GM04504 (cell line): Measurements from ENCODE around the gene PLEKHA7.
A peak's percentile ranks its signal among the peaks of the same experiment; 100 is the strongest.
"Not testable (repeated sequence)": the region's sequence is repeated elsewhere in the genome, so short reads cannot be mapped to it uniquely, and the experiment has no call there.

Experiments
- DNase-seq: peaks from one replicate; pipeline ENCODE4 v3.0.0-alpha.2; 2012; ENCODE audit warnings: low read depth

Gene PLEKHA7

DNA sequence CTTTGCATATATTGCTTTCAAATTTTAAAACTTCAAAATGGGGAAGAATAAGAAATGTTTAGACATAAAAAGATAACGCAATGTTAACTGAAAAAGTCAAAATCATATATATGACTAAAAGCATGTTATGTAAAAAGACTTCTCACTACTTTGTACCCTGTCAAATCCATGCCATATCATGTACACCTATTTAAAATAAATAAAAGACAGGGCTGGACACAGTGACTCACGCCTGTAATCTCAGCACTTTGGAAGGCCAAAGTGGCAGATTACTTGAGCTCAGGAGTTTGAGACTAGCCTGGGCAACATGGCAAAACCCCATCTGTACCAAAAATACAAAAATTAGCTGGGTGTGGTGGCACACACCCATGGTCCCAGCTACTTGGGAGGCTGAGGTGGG is 109.5 kb downstream of the PLEKHA7 start:
- not testable (repeated sequence) for DNase-seq

DNA sequence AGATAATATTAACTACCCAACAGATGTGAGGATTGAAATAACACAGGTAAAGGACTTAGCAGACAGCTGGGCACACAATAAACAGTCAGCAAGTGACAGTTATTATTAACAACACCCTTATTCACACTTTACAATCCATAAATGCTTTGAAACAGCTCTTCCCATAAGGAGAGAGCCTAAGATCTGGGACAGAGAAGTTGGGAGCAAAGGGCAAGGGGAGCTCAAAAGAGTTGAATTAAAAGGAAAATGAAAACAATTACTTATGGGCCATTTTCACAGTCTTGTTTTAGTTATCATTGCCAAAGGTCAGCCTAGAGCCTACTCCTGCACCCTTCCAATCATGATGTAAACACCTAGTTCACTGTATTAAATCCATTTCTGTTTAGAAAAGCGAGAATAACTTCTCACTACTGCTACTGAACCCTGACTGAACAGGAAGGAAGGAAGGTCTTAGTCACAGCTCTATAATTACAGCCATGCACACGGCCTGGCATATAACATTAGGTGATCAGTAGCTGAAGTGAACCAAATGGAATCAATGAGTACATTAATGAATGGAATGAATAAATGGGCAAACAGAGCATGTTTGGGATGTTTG is 111.3 kb downstream of the PLEKHA7 start:
- DNase-seq: no peak

- DNase-seq: no peak
Observed at GRCh38 chr11:16902182-16902581, 112.0 kb downstream of the PLEKHA7 start.

GRCh38 chr11:16900491-16900890 is 113.7 kb downstream of the PLEKHA7 start:
- no peak for DNase-seq

DNA sequence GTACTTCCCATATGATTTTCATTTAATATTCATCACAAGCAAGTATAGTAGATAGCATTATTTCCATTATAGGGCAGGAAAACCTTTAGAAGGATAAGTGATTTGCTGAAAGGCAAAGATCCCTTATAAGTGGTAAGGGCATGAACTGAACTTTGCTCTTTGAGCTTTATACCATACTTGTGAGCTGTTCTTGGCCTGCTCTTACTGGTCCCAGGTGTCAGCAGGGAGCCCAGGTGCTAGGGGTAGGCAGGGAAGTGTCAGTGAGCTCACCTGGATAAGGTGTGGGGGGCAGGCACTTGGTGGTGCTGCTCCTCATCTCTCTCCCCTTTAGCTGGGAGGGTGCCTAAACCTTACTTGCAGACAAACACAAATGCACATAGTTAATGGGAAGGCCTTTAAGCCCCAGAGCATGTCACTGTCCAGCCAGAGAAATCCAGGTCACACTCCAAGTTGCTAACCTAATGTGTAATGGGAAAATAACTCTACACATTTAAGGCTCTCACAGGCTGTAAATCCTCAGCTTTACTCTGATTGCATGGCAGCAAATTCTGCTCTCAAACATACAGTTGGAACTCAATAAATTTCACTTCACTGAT is 114.4 kb downstream of the PLEKHA7 start:
- DNase-seq: no peak

DNA sequence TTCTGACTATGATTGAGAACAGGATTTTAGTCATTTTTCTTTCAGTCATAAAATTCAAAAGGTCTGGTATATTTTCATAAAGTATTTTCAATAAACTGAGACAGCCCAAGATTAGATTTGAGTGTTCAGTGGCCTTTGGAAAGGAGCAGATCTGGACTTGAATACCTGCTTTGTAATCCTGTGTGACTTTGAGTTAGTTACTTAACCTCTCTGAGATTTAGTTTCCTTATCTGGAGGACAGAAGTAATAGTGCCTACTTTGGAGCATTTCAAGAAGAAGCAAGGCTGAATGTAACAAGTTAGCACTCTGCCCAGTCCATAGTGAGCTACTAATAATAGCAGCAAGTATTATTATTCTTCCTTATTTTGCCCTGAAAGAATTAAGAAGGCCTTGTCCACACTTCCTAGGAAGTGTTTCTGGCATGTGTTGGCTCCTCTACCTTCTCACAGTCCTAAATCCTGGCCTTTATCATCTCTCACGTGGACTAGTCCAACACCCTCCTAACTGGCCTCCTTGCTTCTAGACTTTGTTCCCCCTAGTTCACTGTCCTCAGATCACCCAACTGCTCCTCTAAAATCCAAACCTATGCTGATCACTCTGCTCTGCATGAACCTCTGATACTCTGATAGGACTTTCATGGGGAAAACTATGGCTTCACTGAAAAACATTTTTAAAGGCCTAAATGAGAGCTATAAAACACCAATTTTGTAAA is 115.8 kb downstream of the PLEKHA7 start:
- DNase-seq: no peak

- DNase-seq: no peak
Observed at GRCh38 chr11:16897470-16898061, 116.6 kb downstream of the PLEKHA7 start.

- DNase-seq: no peak
Observed at GRCh38 chr11:16896729-16897469, 117.3 kb downstream of the PLEKHA7 start.

DNA sequence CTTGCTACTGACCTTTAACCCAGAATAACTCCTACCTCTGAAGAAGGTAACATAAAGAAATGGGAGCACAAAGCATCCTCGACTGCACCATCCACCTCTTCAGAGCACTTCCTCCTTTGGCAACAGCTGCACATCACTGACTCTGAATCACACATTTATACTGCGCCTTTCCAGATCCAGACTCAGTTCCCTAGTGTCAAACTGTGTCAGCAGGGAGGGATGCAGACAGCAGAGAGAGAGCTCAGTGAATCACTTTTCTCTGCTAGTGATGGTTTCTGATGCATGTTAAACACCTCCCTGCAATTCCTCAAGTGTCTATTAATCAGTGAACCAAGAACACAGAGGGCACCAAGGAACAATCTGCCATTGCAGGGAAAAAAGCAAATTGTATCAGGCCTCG is 118.9 kb downstream of the PLEKHA7 start:
- no peak for DNase-seq

GRCh38 chr11:16893456-16894066 is 120.7 kb downstream of the PLEKHA7 start:
- no peak for DNase-seq

- peak; percentile 86 for DNase-seq
Observed at GRCh38 chr11:16891964-16892363, 122.2 kb downstream of the PLEKHA7 start.

DNA sequence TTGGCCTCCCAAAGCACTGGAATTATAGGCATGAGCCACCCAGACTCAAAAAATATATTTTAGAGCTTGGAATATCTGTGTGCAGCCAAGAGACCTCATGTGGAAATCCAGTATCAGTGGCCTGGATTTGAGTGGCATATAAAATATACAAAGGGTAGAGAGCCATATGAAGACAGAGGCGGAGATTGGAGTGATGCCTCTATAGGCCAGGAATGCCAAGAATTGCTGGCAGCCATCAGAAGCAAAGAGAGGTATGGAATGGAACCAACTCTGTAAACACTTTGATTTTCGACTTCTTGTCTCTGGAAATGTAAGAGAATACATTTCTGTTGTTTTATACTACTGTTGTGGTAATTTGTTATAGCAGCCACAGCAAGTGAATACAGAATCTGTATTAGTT is 123.0 kb downstream of the PLEKHA7 start:
- no peak for DNase-seq

DNA sequence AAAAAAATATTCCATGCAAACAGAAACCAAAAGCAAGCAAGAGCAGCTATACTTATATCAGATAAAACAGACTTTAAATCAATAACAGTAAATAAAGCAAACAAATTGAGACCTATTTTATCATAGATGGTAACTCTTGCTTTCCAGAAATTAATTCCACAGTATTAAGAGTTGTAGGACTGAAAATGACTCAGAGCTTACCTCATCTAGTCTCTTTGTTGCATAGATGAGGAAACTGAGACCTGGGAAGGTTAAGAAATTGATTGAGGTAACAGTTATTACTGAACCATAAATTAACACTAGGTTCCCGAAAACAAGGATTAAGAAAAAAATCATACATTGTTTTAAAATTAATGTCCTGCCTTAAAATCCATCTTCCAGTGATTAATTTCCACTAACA is 123.8 kb downstream of the PLEKHA7 start:
- DNase-seq: no peak

DNA sequence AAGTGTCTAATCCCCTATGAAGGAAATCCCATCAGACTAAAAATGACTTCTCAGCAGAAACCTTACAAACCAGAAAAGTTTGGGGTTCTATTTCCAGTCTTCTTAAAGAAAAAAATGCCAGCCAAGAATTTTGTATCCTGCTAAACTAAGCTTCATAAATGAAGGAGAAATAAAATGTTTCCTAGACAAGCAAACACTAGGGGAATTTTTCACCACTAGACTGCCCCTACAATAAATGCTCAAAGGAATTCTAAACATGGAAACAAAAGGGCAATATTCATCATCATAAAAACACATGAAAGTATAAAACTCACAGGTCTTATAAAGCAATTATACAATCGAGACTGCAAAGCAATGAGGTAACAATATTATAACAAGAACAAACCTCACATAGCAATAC is 124.3 kb downstream of the PLEKHA7 start:
- DNase-seq: no peak

DNA sequence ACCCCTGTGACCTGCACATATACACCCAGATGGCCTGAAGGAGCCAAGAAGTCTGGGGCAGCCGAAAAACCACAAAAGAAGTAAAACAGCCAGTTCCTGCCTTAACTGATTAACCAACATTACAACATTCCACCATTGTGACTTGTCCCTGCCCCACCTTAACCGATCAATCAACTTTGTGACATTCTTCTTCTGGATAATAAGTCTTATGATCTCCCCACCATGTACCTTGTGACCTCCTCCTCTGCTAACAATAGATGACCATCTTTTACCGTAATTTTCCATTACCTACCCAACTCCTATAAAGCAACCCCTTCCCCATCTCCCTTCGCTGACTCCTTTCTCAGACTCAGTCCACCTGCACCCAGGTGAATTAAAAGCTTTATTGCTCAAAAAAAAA is 125.2 kb downstream of the PLEKHA7 start:
- DNase-seq: not testable (repeated sequence)

DNA sequence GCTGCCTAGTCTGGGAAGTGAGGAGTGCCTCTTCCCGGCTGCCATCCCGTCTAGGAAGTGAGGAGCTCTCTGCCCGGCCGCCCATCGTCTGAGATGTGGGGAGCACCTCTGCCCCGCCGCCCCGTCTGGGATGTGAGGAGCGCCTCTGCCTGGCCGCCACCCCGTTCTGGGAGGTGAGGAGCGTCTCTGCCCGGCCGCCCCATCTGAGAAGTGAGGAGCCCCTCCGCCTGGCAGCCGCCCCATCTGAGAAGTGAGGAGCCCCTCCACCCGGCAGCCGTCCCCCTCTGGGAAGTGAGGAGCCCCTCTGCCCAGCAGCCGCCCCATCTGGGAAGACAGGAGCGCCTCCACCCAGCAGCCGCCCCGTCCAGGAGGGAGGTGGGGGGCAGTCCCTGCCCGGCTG is 126.3 kb downstream of the PLEKHA7 start:
- not testable (repeated sequence) for DNase-seq

- no peak for DNase-seq
Observed at GRCh38 chr11:16883174-16883573, 131.0 kb downstream of the PLEKHA7 start.

- no peak for DNase-seq
Observed at GRCh38 chr11:16881766-16882165, 132.4 kb downstream of the PLEKHA7 start.

DNA sequence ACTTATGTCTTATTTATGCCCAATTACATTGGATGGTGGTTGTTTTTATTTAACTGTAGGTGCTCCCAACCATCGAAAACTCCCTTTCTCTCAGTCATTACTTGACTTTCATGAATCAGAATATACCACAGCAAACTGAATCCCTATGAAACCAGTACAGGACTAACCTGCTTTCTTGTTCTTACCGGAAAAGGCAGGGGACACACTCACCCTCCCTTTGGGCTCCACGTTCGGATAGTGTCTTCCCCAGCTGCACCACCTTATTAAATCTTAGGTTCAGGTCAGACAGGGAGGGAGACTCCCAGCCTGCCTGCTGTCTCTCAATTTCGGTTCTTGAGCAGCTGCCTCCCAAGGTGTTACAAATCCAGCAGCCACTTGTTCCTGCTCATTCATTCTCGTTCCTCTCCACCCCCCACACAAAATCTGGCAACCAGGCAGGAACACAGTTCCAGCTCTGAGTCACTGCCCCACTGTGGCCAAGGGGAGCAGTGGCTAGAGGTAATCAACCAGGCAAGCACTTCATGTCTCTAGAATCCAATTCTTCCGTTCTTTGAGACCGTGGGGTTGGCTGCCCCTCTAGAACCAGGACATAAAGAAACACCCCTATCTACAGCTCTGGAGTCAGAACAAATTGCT is 133.0 kb downstream of the PLEKHA7 start:
- DNase-seq: peak; percentile 44

GRCh38 chr11:16880184-16880801 is 133.9 kb downstream of the PLEKHA7 start:
- DNase-seq: no peak

DNA sequence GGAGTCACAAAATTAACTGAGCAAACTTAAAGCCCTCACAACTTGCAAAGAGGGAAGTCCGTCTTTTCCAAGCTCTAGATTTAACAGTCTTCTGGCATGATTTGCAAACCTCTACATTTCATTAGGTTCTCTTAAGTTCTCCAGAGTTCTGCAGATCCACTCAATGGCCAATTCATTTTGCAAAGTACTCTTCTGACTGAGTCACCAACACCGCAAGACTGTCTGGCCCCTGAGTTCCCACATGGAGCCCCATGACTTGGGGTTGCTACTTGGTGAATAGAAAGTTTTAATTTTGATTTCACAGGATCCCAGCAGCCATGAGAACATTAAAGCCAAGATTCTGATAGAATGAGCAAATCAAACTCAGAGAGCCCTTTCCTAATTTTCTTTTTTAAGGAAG is 134.5 kb downstream of the PLEKHA7 start:
- DNase-seq: no peak
